ENCODE results near the gene DDX43.
"Not testable (repeated sequence)": the region's sequence is repeated elsewhere in the genome, so short reads cannot be mapped to it uniquely, and the experiment has no call there.

DDX43 gene

GRCh38 chr6:73394577-73395354 lies at the start of gene DDX43:
Gene DDX43, plus strand, starts transcription at chr6:73394828. Its CDS starts 78 bp downstream, at chr6:73394906.
- peak; percentile 6 for DNase-seq (ENCODE audit: low spot score)

DNA sequence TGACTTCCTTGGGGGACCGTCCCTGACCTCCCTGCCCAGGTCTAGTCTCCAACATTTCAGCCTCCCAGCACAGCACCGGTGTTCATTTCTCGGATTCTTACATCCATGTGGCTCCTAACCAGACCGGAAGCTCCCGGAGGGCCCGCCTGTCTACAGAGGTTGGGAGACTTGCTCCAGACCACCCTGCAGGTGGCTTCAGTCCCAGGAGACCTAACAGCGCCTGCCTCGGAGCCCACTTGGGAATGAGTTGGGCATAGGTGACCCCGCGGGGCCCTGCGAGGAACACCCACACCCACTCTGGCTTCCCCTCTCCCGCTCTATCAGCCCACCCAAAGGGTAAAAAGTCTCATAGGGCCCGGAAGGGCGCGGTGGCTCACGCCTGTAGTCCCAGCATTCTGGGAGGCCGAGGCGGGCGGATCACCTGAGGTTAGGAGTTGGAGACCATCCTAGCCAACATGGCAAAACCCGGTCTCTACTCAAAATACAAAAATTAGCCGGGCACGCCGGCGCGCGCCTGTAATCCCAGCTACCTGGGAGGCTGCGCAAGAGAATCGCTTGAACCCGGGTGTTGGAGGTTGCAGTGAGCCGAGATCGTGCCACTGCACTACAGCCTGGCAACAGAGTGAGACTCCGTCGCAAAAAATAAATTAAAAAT lies 46.0 kb upstream of the DDX43 start:
- no peak for DNase-seq (ENCODE audit: low spot score)

DNA sequence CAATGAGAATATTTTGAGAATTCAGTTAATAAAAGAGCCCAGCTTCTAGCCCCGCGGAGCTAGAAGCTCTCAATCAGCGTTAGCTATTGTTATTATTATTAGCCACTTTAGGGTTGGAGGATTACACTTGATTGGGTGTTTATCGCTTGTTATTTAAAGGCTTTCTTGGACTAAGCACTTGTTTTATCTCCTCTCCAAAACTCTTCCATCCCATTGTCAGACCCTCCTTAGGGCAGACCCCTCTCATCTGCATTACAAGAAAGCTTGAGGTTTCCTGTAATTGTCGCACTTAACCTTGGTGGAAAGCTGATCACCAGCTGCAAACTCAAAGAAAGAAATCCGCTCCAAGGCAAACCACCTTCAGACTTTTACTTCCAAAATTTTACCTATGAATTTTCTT lies 45.3 kb upstream of the DDX43 start:
- no peak for DNase-seq (ENCODE audit: low spot score)

DNA sequence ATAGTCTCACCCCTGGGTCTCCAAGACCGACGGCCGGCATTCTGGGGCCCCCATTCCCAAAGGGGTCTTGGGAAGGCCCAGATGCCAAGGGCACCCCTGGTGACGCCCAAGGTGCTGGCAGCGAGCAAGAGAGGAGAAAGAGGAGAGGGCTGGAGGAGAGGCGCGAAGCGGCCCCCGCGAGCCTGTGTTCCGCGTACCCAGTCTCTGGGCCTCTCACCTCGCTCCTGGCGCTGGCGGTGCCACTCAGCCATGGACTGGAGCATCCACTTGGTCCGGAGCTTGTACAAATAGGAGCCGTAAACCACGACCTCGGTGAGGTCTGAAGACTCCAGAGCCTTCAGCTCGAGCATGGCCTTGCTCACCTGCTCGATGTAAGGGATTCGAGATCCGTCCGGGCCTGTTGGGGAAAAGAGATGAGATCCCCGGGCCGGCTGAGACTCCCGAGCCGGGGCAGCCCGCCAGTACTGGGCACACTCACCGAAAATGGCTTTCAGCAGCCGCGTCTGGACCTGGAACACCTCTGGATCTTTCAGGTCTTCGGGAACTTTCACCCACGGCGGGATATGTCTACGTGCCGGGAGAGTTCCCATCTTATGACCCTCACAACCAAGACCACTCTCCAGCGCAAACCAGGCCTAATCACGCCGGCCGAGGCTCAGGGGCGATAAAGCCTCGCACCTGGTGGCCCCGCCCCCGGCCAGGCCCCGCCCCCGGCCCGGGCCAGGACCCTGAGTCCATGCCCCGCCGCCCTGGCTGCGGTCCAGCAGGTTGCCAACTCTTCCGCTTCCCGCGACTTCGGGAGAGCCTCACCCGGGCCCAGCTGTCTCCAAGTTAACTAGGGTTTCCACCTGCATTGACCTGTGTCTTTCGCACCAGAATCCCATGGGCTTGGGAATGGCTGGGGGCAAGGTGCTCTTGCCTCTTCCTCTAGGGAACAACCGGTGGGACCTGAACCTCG lies 40.7 kb upstream of the DDX43 start, which contains the start of gene DPPA5:
DPPA5 (minus strand) TSS at position 641 of the 958 bp plus-strand sequence; CDS start at position 590, 51 bp downstream.
- DNase-seq (ENCODE audit: low spot score) = no peak

DNA sequence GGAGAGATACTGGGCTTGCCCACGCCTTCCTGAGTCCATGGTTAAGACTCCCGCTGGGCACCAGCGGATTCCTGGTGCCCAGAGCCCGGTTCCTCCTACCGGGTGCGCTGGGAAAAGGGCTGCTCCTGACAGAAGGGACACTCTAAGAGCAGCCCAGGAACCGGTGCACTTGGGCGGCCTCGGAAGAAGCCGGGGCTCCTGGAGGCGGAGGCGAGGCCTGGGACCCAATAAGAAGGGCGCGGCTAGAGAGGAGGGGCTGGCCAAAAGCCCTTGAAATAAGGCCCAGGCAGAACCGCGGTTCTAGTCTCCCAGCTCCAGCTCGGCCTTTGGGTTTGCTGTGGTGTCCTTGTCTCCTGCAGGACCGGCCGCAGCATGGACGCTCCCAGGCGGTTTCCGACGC lies 32.3 kb upstream of the DDX43 start, which contains the start of gene KHDC3L:
KHDC3L (plus strand) TSS at position 301 of the 400 bp plus-strand sequence; CDS start at position 373, 72 bp downstream.
- DNase-seq (ENCODE audit: low spot score) = no peak

- DNase-seq (ENCODE audit: low spot score) = no peak
Observed at GRCh38 chr6:73362869-73363536, 31.6 kb upstream of the DDX43 start.

- no peak for DNase-seq (ENCODE audit: low spot score)
Observed at GRCh38 chr6:73363537-73363875, 31.1 kb upstream of the DDX43 start.

GRCh38 chr6:73364121-73364520 lies 30.5 kb upstream of the DDX43 start:
- no peak for DNase-seq (ENCODE audit: low spot score)

GRCh38 chr6:73364549-73364948 lies 30.1 kb upstream of the DDX43 start:
- no peak for DNase-seq (ENCODE audit: low spot score)

DNA sequence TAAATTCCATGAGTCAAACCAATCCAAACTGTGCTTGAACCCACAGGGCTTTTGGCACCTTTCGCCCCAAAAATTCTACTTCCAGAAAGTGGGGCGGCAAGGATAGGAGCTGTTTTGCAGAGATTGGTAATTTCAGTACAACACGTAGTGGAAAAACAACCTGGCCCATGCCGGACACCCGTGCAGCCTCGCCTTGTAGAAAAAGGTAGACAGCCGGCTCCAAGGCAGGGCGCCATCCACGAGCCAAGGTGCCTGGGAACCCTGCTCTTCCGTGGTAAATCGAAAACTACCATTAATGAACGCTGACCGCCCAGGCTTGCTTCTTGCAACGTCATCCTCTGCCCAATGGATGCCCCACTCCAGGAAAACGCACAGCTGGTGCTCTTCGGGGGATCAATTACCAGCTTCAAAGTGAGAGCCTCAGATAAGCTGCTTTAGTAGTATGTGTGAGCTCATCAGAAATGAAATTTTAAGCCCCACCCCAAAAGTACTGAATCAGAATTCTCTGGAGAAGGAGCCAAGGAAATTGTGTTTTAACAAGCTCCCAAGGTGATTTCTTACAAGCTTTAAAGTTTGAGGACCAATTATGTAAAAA lies 26.8 kb upstream of the DDX43 start:
- no peak for DNase-seq (ENCODE audit: low spot score)

DNA sequence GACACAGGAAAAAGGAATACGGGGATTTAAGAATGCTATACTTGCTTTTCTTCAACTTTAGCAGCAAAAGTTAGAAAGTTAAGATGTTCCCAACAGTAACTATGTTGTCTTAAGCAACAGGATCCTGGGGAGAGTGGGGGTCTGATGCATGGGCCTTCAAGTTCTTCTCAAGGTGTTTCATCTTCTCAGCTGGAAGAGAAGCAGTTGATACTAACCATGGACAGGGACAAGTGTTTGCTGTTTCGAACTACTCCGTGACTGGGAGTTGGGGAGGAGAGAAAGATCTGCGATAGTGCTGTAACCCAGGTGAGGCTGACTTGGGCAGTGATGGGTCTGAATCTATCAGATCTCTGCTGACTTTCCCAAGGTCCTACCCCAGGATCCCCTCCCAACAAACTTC lies 26.0 kb upstream of the DDX43 start:
- DNase-seq (ENCODE audit: low spot score) = no peak

- DNase-seq (ENCODE audit: low spot score) = no peak
Observed at GRCh38 chr6:73369157-73369556, 25.5 kb upstream of the DDX43 start.

DNA sequence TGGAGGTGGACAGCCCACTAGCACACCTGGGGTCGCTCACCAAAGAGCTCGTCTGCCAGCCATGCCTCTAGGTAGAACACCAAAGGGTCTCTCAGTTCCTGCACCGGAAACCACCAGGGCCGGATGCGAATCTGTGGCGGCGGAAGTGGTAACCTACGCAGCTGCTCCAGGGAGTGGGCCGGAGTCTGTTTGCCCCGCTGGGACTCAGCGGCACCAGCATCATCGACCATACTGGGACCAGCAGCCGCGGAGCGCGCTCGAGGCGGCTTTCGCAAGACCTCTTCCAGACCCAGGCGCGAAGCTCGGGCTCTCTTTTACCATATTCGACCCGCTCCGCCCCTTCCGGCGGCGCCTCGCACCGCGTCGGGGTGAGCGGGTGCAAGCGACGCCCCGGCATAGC lies 25.1 kb upstream of the DDX43 start, which contains the start of gene OOEP:
OOEP (minus strand) TSS at position 335 of the 400 bp plus-strand sequence; CDS start at position 230, 105 bp downstream.
- DNase-seq (ENCODE audit: low spot score) = no peak

- DNase-seq (ENCODE audit: low spot score) = no peak
Observed at GRCh38 chr6:73371984-73372383, 22.6 kb upstream of the DDX43 start.

GRCh38 chr6:73372516-73372915 lies 22.1 kb upstream of the DDX43 start:
- no peak for DNase-seq (ENCODE audit: low spot score)

GRCh38 chr6:73375216-73375615 lies 19.4 kb upstream of the DDX43 start:
- no peak for DNase-seq (ENCODE audit: low spot score)

DNA sequence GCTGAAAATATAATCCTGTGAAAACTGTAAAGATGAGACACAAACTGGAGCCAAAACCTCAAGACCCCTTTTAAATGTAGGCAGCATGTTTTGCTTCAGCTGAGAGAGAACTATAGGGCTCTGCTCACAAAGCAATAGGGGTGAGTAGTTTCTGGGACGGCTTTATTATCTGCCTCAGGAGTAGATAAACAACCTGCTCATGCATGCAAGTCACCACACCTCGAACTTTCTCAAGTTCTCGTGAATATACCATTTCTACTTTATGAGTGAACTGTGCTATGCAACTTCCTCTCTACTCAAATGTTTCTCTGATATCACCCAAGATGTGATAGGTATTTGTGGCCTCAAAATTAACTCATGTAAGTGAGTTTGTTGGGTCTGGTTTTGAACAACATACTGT lies 17.4 kb upstream of the DDX43 start:
- DNase-seq (ENCODE audit: low spot score) = no peak

- not testable (repeated sequence) for DNase-seq (ENCODE audit: low spot score)
Observed at GRCh38 chr6:73381531-73381930, 13.1 kb upstream of the DDX43 start.

DNA sequence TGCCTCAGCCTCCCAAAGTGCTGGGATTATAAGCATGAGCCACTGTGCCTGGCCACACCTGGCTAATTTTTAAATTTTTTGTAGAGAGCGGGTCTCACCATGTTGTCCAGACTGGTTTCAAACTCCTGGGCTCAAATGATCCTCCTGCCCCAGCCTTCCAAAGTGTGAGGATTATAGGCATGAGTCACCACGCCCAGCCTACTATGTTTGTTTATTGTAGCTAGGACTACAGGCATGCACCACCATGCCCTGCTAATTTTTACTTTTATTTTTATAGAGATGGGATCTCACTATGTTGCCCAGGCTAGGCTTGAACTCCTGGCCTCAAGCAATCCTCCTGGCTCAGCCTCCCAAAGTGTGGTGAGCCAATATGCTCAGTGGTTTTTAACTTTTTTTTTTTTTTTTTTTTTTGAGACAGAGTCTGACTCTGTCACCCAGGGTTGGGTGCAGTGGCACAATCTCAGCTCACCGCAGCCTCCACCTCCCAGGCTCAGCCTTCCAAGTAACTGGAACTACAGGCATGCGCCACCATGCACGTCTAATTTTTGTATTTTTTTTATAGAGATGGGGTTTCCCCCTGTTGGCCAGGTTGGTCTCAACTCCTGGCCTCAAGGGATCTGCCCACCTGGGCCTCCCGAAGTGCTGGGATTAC lies 12.0 kb upstream of the DDX43 start:
- no peak for DNase-seq (ENCODE audit: low spot score)

- no peak for DNase-seq (ENCODE audit: low spot score)
Observed at GRCh38 chr6:73388433-73388799, 6.2 kb upstream of the DDX43 start.
